HEK293 (cell line): ENCODE measurements around the gene CYTH3.

Experiments
- CTCF ChIA-PET: fragments of 350-600 bp; formaldehyde crosslinking; extraction: SDS; loops from one replicate; lab custom pipeline; 2021; ENCODE audit warnings: antibody characterized with exemption; lab: Yijun Ruan, JAX
- POLR2A ChIA-PET: fragments of 300-600 bp; formaldehyde crosslinking; extraction: SDS; loops from one replicate; lab custom pipeline; 2020; ENCODE audit warnings: antibody characterized with exemption, inconsistent platforms; lab: Yijun Ruan, JAX
- H3K27ac ChIP-seq: fragments of 200-500 bp; sonication (Bioruptor generic); 2 replicates; pipeline ENCODE4 v1.5.1; 2014; ENCODE audit warnings: low read depth, low read length, control low read depth, inconsistent platforms; ENCODE audit errors: extremely low read depth
- H3K36me3 ChIP-seq, 2 experiments: fragments of 200-500 bp in 1 of 2; sonication (Bioruptor generic) in 1 of 2; 1 replicate in 1 of 2; 2 replicates in 1 of 2; pipeline ENCODE4 v1.5.1; 2014 to 2017; ENCODE audit warnings: inconsistent platforms in 2 of 2, low read length in 2 of 2; ENCODE audit not compliant: control insufficient read depth in 2 of 2, insufficient read depth in 1 of 2
- H3K4me1 ChIP-seq: fragments of 200-500 bp; sonication (Bioruptor generic); 2 replicates; pipeline ENCODE4 v1.5.1; 2014; ENCODE audit warnings: mild to moderate bottlenecking, low read length, inconsistent platforms; ENCODE audit not compliant: control insufficient read depth, insufficient read depth
- H3K4me3 ChIP-seq: 2 replicates; pipeline ENCODE4 v1.5.1; 2011; ENCODE audit warnings: low read depth, mild to moderate bottlenecking, control low read depth, low read length, moderate library complexity
- H3K9me3 ChIP-seq: fragments of 200-500 bp; sonication (Bioruptor generic); 2 replicates; pipeline ENCODE4 v1.5.1; 2014; ENCODE audit warnings: low read depth, low read length, inconsistent platforms; ENCODE audit not compliant: control insufficient read depth, insufficient read depth
- GLI2 ChIP-seq: fragments of 450-650 bp; formaldehyde crosslinking; IDR thresholded peaks from 2 replicates; pipeline ENCODE4; 2017; ENCODE audit warnings: missing biosample characterization, missing genetic modification characterization, low read depth, borderline replicate concordance
- HOXD13 ChIP-seq: sonication (generic); formaldehyde crosslinking; IDR thresholded peaks from 2 replicates; pipeline ENCODE4 v1.8.0; 2022; ENCODE audit warnings: missing genetic modification reagents, borderline replicate concordance
- OVOL3 ChIP-seq: fragments of 450-650 bp; formaldehyde crosslinking; IDR thresholded peaks from 2 replicates; pipeline ENCODE4 v1.5.1; 2016; ENCODE audit warnings: missing biosample characterization, missing genetic modification characterization
- SCRT1 ChIP-seq: fragments of 450-650 bp; formaldehyde crosslinking; IDR thresholded peaks from 2 replicates; pipeline ENCODE4 v1.5.1; 2016; ENCODE audit warnings: missing biosample characterization, missing genetic modification characterization, borderline replicate concordance
- TSHZ1 ChIP-seq: fragments of 450-650 bp; formaldehyde crosslinking; IDR thresholded peaks from 2 replicates; pipeline ENCODE4 v1.5.1; 2016; ENCODE audit warnings: missing biosample characterization, missing genetic modification characterization, borderline replicate concordance
- ZBTB49 ChIP-seq: fragments of 450-650 bp; formaldehyde crosslinking; IDR thresholded peaks from 2 replicates; pipeline ENCODE4 v1.5.1; 2016; ENCODE audit warnings: missing biosample characterization, missing genetic modification characterization, low read depth
- ZBTB8A ChIP-seq: fragments of 450-650 bp; formaldehyde crosslinking; IDR thresholded peaks from 2 replicates; pipeline ENCODE4 v1.5.1; 2016; ENCODE audit warnings: missing biosample characterization, missing genetic modification characterization
- ZFP3 ChIP-seq: fragments of 450-650 bp; formaldehyde crosslinking; IDR thresholded peaks from 2 replicates; pipeline ENCODE4 v1.5.1; 2016; ENCODE audit warnings: low read depth, missing biosample characterization, missing genetic modification characterization
- ZNF2 ChIP-seq: fragments of 450-650 bp; formaldehyde crosslinking; IDR thresholded peaks from 2 replicates; pipeline ENCODE4 v1.5.1; 2016; ENCODE audit warnings: missing biosample characterization, missing genetic modification characterization
- ZNF202 ChIP-seq: fragments of 450-650 bp; formaldehyde crosslinking; IDR thresholded peaks from 2 replicates; pipeline ENCODE4 v1.5.1; 2016; ENCODE audit warnings: missing biosample characterization, missing genetic modification characterization, borderline replicate concordance
- ZNF211 ChIP-seq: fragments of 450-650 bp; formaldehyde crosslinking; IDR thresholded peaks from 2 replicates; pipeline ENCODE4 v1.5.1; 2016; ENCODE audit warnings: low read depth, missing biosample characterization, missing genetic modification characterization
- ZNF394 ChIP-seq: fragments of 450-650 bp; formaldehyde crosslinking; IDR thresholded peaks from 2 replicates; pipeline ENCODE4 v1.5.1; 2016; ENCODE audit warnings: missing biosample characterization, missing genetic modification characterization, mild to moderate bottlenecking, moderate library complexity, borderline replicate concordance
- ZNF404 ChIP-seq: fragments of 450-650 bp; formaldehyde crosslinking; IDR thresholded peaks from 2 replicates; pipeline ENCODE4 v1.5.1; 2017; ENCODE audit warnings: missing biosample characterization, missing genetic modification characterization
- ZNF433 ChIP-seq: fragments of 450-650 bp; formaldehyde crosslinking; IDR thresholded peaks from 2 replicates; pipeline ENCODE4 v1.5.1; 2016; ENCODE audit warnings: missing biosample characterization, missing genetic modification characterization, low read depth
- ZNF501 ChIP-seq: fragments of 450-650 bp; formaldehyde crosslinking; IDR thresholded peaks from 2 replicates; pipeline ENCODE4 v1.5.1; 2016; ENCODE audit warnings: missing biosample characterization, missing genetic modification characterization
- ZNF514 ChIP-seq: fragments of 450-650 bp; formaldehyde crosslinking; IDR thresholded peaks from 2 replicates; pipeline ENCODE4 v1.5.1; 2016; ENCODE audit warnings: missing biosample characterization, missing genetic modification characterization
- ZNF548 ChIP-seq: fragments of 450-650 bp; formaldehyde crosslinking; IDR thresholded peaks from 2 replicates; pipeline ENCODE4 v1.5.1; 2016; ENCODE audit warnings: missing biosample characterization, missing genetic modification characterization
- ZNF600 ChIP-seq: fragments of 450-650 bp; formaldehyde crosslinking; IDR thresholded peaks from 2 replicates; pipeline ENCODE4 v1.5.1; 2016; ENCODE audit warnings: missing biosample characterization, missing genetic modification characterization
- ZNF626 ChIP-seq: fragments of 450-650 bp; sonication (Bioruptor Pico); formaldehyde crosslinking; IDR thresholded peaks from 2 replicates; pipeline ENCODE4 v1.5.1; 2018; ENCODE audit warnings: missing biosample characterization, missing genetic modification characterization, inconsistent platforms
- ZNF660 ChIP-seq: fragments of 450-650 bp; IDR thresholded peaks from 2 replicates; pipeline ENCODE4 v1.5.1; 2018; ENCODE audit warnings: missing biosample characterization, mild to moderate bottlenecking, missing genetic modification characterization
- ZNF677 ChIP-seq: fragments of 450-650 bp; IDR thresholded peaks from 2 replicates; pipeline ENCODE4 v1.5.0; 2018; ENCODE audit warnings: missing biosample characterization, mild to moderate bottlenecking, missing genetic modification characterization, moderate library complexity
- TF ChIP-seq, protein P1 (sequence below): fragments of 450-650 bp; formaldehyde crosslinking; conservative IDR thresholded peaks from 2 replicates; pipeline ENCODE4 v1.5.1; 2016; ENCODE audit warnings: low read depth, missing biosample characterization, missing genetic modification characterization
- TF ChIP-seq, protein P2 (sequence below): fragments of 450-650 bp; formaldehyde crosslinking; IDR thresholded peaks from 2 replicates; pipeline ENCODE4 v1.5.1; 2017; ENCODE audit warnings: missing biosample characterization, mild to moderate bottlenecking, missing genetic modification characterization, moderate library complexity

CYTH3 gene

DNA sequence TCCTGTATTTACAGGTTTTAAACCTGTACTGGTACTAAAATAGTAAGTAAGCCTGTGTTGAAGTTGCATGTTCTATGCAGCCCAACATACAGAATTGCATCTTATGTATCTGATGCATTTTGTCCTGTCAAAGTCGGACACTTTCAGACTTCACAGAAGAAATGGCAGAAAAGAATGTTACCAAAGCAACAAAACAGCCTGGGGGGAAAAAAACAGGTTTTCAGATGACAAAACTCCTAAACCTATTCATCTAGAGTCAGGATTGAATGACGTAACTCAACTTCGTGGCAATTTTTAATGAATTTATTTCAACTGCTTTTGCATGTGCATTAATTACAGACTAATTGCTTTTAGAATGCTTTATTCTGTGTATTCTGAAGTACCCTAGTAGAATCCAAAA, 28.4 kb downstream of the CYTH3 start (continued):
- TF ChIP-seq OVOL3 (tag by site-specific recombination) = no peak
- no peak for TF ChIP-seq ZNF404 (tag by site-specific recombination)
- no peak for TF ChIP-seq ZNF677 (tag by site-specific recombination)
- no peak for TF ChIP-seq HOXD13 (CRISPR knock-in tag)
- no peak for TF ChIP-seq SCRT1
- TF ChIP-seq ZNF211 (tag by site-specific recombination) = no peak
- no peak for TF ChIP-seq ZNF548
- TF ChIP-seq ZBTB8A (tag by site-specific recombination) = no peak

- TF ChIP-seq ZNF202 = no peak
- no peak for TF ChIP-seq ZNF514 (tag by site-specific recombination)
- no peak for TF ChIP-seq TSHZ1 (tag by site-specific recombination)
- Histone ChIP-seq H3K27ac (no peak overlapping the region), H3K9me3 (no peaks in the 10 kb centered on the region), H3K4me1 (peaks cover 11% of the 10 kb centered on the region), H3K36me3 (no peaks in the 10 kb centered on the region), H3K4me3 (no peak overlapping the region)
- ChIA-PET CTCF (interaction anchor here (0.9 kb wide), 1 partner anchor 9 kb away, joined by 3 read pairs; no protein-coding TSS in a partner anchor), POLR2A (no interaction called here)
These were observed 29.3 kb downstream of the CYTH3 start for GRCh38 chr7:6243168-6243567.

GRCh38 chr7:6242561-6242960, 29.9 kb downstream of the CYTH3 start:
- Histone ChIP-seq H3K36me3 (no peaks in the 10 kb centered on the region), H3K27ac (no peak overlapping the region), H3K4me3 (no peak overlapping the region), H3K4me1 (peaks cover 11% of the 10 kb centered on the region), H3K9me3 (no peaks in the 10 kb centered on the region)
- ChIA-PET CTCF (interaction anchor here (0.9 kb wide), 1 partner anchor 8 kb away, joined by 3 read pairs; no protein-coding TSS in a partner anchor), POLR2A (no interaction called here)
- TF ChIP-seq ZNF626 (tag by site-specific recombination) (no peak), ZNF501 (tag by site-specific recombination) (no peak), GLI2 (tag by site-specific recombination) (no peak), ZNF600 (tag by site-specific recombination) (no peak), ZNF394 (no peak), ZNF433 (no peak), ZBTB49 (tag by site-specific recombination) (no peak), ZNF660 (tag by site-specific recombination) (no peak), ZNF2 (tag by site-specific recombination) (no peak), ZFP3 (no peak)
- TF ChIP-seq, protein P1, sequence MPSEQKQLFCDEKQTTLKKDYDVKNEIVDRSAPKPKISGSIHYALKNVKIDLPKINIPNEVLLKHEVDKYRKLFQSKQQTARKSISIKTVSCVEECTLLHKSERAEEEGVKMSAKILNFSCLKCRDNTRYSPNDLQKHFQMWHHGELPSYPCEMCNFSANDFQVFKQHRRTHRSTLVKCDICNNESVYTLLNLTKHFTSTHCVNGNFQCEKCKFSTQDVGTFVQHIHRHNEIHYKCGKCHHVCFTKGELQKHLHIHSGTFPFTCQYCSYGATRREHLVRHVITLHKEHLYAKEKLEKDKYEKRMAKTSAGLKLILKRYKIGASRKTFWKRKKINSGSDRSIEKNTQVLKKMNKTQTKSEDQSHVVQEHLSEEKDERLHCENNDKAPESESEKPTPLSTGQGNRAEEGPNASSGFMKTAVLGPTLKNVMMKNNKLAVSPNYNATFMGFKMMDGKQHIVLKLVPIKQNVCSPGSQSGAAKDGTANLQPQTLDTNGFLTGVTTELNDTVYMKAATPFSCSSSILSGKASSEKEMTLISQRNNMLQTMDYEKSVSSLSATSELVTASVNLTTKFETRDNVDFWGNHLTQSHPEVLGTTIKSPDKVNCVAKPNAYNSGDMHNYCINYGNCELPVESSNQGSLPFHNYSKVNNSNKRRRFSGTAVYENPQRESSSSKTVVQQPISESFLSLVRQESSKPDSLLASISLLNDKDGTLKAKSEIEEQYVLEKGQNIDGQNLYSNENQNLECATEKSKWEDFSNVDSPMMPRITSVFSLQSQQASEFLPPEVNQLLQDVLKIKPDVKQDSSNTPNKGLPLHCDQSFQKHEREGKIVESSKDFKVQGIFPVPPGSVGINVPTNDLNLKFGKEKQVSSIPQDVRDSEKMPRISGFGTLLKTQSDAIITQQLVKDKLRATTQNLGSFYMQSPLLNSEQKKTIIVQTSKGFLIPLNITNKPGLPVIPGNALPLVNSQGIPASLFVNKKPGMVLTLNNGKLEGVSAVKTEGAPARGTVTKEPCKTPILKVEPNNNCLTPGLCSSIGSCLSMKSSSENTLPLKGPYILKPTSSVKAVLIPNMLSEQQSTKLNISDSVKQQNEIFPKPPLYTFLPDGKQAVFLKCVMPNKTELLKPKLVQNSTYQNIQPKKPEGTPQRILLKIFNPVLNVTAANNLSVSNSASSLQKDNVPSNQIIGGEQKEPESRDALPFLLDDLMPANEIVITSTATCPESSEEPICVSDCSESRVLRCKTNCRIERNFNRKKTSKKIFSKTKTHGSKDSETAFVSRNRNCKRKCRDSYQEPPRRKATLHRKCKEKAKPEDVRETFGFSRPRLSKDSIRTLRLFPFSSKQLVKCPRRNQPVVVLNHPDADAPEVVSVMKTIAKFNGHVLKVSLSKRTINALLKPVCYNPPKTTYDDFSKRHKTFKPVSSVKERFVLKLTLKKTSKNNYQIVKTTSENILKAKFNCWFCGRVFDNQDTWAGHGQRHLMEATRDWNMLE (tag by site-specific recombination) = no peak
- TF ChIP-seq, protein P2, sequence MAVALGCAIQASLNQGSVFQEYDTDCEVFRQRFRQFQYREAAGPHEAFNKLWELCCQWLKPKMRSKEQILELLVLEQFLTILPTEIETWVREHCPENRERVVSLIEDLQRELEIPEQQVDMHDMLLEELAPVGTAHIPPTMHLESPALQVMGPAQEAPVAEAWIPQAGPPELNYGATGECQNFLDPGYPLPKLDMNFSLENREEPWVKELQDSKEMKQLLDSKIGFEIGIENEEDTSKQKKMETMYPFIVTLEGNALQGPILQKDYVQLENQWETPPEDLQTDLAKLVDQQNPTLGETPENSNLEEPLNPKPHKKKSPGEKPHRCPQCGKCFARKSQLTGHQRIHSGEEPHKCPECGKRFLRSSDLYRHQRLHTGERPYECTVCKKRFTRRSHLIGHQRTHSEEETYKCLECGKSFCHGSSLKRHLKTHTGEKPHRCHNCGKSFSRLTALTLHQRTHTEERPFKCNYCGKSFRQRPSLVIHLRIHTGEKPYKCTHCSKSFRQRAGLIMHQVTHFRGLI = no peak
- TF ChIP-seq, all 188 proteins: peak for 0
